Measurements from ENCODE around the gene LMAN2.
"Not testable (repeated sequence)": the region's sequence is repeated elsewhere in the genome, so short reads cannot be mapped to it uniquely, and the experiment has no call there.

LMAN2 gene

DNA sequence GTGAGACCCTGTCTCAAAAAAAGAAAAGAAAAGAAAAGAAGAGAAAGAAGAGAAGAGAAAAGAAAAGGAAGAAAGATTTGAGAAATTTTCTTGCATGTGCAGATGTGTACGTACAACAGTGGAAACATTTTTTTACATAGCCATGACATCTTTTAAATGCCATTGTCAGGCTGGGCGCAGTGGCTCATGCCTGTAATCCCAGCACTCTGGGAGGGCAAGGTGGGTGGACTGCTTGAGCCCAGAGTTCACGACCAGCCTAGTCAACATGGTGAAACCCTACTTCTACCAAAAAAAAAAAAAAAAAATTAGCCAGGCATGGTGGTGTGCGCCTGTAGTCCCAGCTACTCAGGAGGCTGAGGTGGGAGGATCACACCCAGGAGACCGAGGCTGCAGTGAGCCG lies 6.6 kb downstream of the LMAN2 start:
- no peak for DNase-seq

DNA sequence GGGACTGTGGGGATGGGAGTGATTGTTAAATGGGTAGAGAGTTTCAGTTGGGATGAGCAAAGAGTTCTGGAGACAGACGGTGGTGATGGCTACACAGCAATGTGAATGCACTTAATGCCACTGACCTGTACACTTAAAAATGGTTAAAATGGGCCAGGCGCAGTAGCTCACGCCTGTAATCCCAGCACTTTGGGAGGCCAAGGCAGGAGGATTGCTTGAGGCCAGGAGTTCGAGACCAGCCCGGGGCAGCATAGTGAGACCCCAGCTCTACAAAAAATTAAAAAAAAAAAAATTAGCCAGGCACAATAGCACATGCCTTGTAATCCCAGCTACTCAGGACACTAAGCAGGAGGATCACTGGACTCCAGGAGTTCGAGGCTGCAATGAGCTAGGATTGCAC lies 7.7 kb downstream of the LMAN2 start:
- no peak for DNase-seq

DNA sequence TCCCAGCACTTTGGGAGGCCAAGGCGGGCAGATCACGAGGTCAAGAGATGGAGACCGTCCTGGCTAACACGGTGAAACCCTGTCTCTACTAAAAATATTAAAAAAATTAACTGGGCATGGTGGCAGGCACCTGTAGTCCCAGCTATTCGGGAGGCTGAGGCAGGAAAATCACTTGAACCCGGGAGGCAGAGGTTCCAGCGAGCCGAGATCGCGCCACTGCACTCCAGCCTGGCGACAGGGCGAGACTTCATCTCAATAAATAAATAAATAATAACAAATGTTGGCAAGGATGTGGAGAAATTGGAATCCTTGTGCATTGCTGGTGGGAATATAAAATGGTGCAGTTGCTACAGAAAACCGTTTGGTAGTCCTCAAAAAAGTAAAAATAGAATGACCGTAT lies 8.5 kb downstream of the LMAN2 start:
- DNase-seq, result not testable (repeated sequence)

DNA sequence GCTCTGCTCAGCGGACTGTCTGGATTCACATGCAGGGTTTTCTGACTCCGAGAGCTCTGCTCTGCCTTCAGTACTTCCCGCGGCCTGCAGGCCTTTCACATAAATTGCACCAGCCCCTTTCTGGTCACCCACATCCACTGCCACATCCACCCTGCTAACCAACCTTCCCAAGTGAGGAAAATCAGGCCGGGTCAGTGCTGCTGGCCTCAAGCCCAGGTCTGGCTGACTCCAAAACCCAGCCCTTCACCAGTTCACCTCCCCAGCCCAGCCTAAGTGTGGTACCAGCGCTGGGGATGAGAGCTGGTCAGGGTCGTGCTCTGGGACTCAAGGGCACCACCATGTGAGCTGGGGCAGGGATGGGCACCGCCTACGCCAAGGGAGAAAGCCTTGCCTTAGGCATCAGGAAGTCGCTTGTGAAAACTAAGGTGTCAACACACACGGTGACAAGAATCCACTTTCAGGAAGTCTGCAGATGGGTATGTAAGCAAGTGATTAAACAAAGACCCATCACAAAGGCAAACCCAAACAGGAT lies 12.3 kb downstream of the LMAN2 start:
- DNase-seq, result no peak

DNA sequence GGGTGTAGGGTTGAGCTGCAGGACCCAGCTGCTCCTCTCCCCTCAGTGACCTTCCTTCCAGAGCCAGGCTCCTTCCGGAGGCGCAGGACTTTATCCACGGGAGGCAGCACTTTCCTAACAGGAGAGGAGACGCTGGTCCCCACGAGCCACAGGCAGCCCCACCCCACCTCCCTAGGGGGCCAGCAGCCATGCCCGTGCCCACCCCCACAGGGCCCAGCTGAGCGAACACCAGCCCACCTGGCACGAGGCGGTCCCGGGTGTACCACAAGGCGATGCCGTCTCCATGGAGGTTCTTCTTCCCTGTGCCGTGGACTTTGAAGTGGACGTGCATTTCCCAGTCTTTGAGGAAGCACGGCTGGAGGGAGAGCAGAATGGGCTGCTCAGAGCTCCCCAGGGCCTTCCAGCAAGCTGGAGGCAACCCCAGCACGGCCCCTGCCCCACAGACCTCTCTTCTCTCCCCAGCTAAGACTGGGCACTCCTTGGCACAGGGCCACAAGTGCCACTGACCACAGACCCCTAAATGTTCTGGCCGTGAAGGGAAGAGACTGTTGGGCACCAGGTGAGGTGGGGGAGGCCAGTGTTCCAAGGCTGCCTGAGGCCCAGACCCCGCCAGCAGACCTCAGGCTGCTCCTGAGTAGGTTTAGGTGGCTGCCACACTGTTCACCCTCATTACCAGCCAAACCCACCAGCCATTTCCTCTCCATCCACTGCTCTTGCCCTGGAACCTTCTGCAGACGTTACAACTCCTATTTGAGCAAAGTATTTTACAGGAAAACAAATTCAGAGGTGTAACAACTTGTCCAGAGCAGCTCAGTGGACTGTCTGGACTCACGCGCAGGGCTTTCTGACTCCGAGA lies 13.0 kb downstream of the LMAN2 start:
- DNase-seq, result no peak

DNA sequence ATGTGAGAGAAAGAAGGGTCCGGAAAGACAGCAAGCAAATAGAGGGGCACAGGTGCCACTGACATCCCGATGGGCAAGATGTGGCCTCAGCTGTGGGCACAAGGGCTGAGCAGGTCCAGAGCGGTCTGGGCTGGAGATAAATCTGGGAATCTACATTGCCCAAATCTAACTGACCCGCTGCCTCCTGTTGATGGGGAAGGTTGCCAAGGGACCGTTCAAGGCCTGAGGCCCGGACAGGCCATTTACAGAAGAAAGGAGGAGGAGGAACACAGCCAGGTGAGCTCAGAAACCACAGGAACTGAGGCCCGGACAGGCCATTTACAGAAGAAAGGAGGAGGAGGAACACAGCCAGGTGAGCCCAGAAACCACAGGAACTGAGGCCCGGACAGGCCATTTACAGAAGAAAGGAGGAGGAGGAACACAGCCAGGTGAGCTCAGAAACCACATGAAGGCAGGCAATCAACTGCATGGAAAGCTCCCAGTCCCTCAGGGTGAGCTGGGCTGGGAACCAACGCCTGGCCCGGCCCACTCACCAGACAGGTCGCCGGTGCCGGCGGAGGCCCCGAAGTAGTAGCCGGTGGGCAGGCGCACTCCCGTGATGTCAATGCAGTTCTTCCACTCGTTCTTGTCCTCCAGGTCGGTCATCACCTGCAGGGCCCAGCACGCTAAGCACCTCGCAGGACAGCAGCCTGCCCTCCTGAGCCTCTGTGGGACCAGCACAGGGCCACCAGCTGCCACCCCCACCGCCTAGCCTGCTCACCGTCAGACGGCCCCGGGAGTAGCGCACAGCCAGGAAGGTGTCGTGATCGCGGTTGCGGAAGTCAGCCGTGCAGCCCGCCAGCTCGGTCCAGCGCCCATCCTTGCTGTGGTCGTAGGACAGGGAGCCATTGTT lies 14.6 kb downstream of the LMAN2 start:
- DNase-seq, result no peak

DNA sequence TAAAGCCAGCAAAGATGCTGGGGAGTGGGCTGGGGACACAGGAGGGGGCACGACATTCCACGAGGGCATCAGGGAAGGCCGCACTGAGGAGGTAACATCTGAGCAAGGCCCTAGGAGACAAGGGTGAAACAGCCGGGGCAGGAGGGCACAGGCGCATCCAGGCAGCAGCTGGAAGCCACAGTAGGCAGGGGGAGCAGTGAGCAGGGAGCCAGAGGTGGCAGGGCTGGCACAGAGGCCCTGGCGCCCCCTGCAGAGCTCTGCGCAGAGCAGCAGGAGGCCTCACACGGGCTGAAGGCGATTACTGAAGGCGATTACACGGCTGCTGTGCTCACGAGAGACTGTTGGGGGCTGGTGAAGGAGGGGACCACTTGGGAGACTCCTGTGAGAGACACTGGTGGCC lies 15.4 kb downstream of the LMAN2 start:
- DNase-seq, result no peak

DNA sequence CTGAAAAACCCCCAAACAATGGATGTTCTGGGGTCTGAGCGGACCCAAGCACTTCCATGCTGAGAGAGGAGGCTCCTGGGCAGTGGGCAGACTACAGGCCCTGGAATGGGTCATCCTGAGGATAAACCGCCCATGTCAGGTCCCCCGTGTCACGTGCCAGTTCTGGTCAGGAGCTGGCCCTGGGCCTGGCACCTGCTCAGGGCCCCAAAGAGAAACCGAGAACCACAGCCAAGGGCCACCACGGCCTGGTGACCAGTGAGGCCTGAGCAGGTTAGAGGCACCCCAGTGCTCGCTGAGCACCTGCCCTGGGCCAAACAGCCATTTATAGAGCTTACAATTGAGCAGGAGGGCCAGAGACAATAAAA lies 15.8 kb downstream of the LMAN2 start:
- DNase-seq, result no peak

DNA sequence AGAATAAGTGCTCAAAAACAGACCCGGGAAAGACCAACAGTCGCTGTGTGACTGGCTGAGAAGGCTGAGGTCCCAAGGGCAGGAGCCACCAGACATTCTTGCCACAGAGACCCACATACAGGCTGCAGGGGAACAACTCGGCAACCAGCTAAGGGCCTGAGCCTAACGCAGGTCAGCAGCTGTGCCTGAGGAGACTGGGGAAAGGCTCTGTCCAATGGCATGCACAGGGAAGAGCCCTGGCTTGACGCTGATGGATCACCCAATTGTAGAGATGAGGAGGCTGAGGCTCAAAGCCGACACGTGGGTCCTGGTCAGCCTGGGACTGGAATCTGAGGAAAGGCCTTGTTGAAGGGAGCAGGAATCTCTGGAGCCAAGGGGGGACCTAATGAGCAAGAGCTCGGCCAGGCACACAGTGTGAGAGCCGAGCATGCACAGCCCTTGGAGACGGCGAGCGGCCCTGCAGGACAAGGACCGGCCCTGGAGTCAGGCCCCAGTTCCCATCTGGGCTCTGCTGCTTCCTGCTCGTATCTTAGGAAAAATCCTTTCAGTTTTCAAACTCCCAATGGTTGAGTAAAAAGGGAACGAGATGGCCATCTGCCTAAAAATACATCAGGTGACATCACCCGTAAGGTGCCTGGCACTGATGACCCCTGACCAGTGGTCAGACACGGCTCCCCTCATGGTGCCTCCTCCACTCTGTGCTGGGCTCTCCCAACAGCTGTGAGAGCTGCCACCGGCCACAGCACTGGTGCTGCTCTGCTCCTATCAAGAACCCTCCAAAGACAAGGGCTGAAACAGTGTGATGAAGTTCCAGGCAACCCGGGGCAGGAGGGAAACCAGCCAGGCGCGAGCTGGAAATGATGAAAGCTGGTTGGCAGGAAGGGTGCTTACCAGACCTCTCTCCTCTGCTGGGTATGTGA lies 16.4 kb downstream of the LMAN2 start:
- DNase-seq, result no peak

DNA sequence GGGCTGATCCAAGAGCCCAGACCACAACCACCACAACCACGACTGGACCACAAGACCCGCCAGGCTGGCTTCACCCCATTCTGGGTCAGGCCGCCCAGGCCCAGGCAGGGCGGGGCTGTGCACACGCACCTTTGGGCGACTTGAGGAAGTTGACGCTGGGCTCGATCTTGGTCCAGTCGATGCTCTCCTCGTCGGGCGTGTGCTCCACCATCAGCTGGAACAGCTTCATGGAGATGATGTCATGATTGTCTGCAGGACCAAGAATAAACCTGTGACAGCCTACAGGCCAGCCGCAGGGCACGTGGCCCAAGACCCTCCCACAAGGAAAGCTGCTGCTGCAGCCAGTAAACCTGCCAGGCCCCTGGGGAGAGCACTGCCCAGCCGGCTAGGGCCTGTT lies 17.3 kb downstream of the LMAN2 start:
- no peak for DNase-seq

DNA sequence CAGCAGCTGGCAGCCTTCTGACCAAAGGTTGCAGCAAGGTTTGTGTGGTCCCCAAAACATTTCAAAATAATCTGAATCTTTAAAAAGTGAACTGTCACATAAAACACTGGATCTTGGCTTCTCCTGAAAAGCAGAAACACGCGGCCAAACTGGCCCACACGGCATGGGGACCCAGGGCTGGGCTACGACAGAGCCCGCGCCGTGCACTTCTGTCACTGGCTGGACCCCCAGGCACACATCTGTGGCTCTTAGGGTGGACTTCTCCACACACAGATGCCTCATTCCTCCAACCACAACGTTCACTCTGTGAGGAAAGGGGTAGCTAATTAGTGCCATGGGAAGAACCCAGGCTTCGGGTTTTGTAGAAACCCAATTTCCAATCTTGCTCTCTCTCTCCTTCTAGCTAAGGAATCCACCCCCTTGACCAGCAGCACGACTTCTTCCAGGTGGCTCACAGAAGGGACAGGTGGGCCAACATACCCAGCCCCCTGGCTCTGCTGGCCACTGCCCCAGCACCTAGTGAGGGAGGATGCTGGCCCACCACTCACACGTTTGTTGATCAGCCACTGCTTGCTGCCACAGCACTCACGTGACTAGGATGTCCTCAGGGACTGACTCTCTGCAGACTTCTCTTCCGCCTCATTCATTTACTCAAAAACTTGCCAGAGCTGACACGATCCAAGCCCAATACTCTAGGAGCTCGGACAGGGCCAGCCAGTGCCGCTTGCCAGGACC lies 17.9 kb downstream of the LMAN2 start:
- DNase-seq, result no peak

DNA sequence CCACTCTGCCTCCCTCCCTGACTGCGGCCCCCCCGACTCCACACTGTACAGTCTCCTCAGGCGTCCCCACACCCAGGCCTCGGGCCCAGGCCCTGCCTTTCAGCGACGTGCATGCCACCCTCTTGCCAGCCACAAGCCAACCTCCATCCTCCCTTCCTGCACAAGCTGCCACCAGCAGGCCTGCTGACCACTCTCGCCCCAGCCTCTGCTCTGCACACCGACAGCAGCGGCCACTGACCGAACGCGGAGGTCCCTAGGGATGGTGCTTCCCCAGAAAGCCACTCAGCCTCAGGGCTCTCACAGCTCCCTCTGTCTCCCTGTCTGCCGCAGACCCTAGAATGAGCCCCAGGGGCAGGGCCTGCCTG lies 18.6 kb downstream of the LMAN2 start:
- DNase-seq, result no peak

DNA sequence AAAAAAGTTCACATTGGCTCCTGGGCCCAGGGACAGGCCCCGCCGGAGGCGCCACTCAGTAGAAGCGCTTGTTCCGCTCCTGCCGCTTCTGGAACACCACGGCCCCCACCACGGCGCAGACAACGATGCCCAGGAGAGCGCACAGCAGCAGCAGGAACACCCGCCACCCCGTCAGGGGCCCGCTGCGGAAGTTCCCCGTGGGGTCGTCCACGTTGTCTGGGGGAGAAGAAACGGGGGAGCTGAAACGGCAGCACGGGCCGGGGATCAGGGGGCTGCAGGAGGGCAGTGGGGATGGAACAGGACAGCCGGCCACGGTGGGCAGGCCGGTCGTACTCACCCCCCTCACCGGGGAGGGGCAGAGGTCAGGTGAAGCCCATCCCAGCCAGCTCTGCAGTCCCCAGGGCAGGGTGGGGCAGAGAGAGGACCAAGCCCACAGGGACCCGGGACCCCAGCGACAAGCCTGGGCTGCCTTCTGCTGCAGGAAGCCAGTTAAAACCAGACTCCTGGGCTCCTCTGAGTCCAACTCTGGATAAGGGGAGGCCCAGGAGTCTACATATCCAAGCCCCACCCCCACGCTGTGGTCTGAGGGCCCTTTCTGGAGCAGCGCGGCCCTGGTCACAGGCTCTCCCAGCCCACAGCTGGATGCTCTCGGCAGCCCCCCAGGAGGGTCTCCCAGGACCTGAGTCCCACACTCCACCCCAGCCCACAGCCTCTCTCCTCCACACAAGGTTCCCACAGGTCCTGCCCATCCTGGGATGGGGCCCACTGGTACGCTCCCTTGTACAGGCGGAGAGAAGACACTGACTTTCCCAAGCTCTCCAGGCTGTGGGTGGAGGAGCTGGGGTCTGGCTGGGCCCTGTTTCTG lies 19.2 kb downstream of the LMAN2 start:
- DNase-seq, result no peak

DNA sequence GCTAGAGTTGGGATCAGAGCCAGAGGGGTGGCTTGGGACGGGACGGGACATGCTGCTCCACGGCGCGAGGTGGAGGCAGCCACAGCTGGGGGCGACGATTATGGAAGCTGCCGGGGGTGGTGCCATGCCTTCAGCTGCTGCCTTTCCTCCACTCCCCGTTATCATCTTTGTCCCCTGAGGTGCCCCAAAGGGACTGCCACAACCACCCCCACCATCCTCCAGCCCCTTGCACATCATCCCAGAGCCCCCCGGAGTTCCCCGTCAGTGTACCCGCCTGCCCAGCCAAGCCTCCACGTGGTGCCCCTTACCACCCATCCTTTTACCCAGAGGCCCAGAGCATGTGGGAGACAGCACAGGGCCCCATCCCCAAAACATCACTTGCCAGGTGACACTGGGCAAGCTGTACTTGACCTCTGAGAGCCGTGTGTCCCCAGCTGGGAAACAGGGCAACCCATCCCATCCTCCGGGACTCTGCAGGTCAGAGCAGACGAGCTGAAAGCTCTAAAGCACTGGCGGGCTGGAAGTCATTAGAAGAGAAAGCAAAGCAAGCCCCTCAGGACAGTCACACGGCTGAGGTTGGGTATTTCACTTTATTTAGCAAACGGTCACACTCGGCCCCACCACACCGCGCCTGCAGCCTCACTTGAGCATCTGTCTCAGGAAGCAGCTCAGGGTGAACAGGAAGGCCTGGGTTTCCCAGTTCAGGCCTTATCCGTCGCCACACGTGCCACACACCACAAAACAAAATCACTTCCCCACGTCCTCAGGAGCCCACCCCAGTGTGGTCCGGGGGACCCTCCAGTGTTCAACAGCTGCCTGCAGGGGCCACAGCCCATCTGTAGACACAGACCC lies 20.3 kb downstream of the LMAN2 start:
- no peak for DNase-seq

DNA sequence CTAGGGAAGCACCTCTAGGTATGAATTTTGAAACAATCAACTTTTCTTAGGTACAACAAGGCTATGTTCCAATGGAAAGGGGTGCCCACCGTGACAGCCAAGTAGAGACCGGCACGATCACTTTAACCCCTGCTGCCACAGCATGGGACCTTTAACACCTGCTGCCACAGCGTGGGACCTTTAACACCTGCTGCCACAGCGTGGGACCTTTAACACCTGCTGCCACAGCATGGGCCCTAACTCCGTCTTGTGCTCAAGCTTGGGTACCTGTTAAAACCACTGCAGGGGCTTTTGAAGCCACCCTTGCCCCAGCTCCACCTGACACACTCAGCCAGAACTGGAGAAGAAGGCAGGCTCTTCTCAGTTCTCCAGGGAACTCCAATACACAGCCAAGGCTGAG lies 21.6 kb downstream of the LMAN2 start:
- DNase-seq, result no peak

DNA sequence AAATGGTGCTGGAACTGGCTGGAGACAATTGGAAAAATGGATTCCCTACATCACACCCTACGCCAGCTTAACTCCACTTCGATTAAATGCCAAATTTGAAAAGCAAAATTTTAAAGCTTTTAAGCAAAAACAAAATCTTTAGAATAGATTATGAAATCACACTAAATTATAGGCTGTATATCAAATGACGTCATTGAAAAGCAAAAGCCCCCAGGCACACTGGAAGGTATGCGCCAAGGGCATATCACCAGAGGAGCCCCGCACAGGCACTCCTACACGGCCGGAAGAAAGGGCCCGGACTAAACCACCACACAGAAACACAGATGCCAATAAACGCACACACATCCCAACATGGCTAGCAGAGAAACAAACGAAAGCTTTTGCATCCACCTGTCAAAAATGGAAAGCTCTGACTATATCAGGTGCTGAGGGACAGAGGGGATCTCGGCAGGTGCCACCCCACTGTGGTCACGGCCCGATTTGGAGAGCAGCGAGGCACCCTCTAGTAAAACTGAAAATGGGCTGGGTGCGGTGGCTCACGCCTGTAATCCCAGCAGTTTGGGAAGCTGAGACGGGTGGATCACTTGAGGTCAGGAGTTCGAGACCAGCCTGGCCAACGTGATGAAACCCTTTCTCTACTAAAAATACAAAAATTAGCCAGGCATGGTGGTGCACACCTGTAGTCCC lies 22.8 kb downstream of the LMAN2 start:
- DNase-seq, result no peak

DNA sequence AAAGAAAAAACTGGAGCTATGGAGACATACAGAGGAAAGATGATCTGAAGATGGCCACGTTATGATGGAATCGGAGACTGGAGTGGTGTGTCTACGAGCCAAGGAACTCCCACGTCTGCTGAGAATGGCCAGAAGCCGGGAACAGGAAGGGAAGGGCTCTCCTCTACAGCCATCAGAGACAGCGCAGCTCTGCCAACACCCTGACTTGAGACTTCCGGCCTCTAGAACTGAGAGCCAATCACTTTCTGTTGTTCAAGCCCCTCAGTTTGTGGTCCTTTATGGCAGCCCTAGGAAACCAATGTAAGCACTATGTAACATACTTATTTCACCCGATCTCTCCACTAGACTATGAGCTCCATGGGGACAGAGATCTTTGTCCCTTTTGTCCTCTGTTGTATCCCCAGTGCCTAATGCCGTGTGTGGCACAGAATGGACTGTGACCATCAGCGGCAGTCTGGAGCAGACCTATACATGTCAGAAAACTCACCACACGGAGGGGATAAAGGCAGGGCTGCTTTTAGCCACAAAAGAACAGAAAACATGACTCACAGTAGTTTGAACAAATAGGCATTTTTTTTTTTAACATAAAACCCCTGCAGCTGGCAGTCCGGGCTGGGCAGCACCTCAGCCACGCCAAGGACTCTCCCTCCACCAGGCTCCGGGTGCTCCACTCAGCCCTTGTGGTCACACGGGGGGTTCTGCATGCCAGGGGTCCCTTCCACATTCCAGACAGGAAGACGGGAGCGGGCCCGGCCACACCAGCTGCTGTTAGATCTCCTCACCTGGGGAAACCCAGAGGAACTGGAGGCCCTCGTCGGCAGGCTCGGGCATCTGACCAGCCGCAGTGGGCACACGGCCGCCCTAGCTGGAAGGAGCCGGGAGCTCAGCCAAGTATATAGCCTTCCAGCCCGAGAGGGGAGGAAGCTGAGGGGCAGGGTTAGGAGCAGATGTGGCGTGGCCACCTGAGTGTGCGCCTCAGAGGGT lies 23.6 kb downstream of the LMAN2 start:
- no peak for DNase-seq

DNA sequence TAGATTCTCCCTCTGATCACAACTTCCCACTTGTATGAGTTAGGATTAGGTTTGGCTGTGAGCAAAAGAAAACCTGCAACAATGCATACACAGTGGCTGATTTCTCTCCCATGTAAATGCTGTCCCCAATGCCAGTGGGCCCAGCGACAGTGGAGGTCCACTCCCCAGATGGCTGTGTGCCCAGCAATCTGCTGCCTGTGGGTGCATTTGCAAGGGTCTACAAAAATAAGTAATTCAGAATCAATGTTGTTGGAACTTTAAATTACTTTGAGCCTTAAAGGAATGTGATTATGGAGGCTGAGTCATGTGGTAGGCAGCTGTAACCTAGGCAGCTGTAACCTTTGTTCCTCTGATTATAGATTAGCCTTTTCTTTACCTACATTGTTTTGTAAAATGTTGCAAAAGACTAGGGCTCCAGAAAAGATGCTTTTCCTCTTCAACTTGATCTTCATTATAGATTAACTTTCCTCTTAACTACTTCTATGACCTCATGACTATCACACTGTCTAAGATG lies 25.5 kb downstream of the LMAN2 start:
- no peak for DNase-seq

All from activated CD4-positive, CD25-positive, alpha-beta regulatory T cell treated with anti-CD3 and anti-CD28 coated beads, Interleukin-2, amount 50 U/mL, for 72 hours (primary cell).